CD4-positive, alpha-beta memory T cell (primary cell): ENCODE measurements around the gene NOTCH3. TPM values are rescaled to one million over a fixed set of nuclear protein-coding genes. Genes with fewer than 3 reads are reported as not detected.
A peak's percentile ranks its signal among the peaks of the same experiment; 100 is the strongest.

Experiments used
- CTCF ChIA-PET: fragments of 350-600 bp; sonication (Branson Sonifier 250); formaldehyde crosslinking; loops from one replicate; lab custom pipeline; 2021; ENCODE audit warnings: inconsistent platforms; ENCODE audit not compliant: partially characterized antibody; lab: Charles Lee
- POLR2A ChIA-PET: fragments of 350-600 bp; sonication (Branson Sonifier 250); formaldehyde crosslinking; loops from one replicate; lab custom pipeline; 2021; ENCODE audit not compliant: partially characterized antibody; lab: Charles Lee
- DNase-seq, 5 donors: peaks; one replicate each; pipeline versions ENCODE4 v3.0.0 to v3.0.0-alpha.2; 2020 to 2022; ENCODE audit warnings: mixed read lengths in 1 of 5
- H3K27ac ChIP-seq: one replicate; pipeline ENCODE4 v1.7.0; 2013; ENCODE audit warnings: low read depth, low read length
- H3K27me3 ChIP-seq: 2 replicates; pipeline ENCODE4 v1.7.0; 2013; ENCODE audit warnings: mild to moderate bottlenecking, low read length, moderate library complexity; ENCODE audit not compliant: insufficient read depth
- H3K36me3 ChIP-seq: 2 replicates; pipeline ENCODE4 v1.7.0; 2013; ENCODE audit warnings: mild to moderate bottlenecking, low read length, moderate library complexity; ENCODE audit not compliant: insufficient read depth
- H3K4me1 ChIP-seq: 2 replicates; pipeline ENCODE4 v1.7.0; 2013; ENCODE audit warnings: mild to moderate bottlenecking, low read length, moderate library complexity; ENCODE audit not compliant: insufficient read depth
- H3K4me3 ChIP-seq, 2 donors: one replicate each; pipeline ENCODE4 v1.7.0; 2013; ENCODE audit warnings: low read length in 2 of 2, mild to moderate bottlenecking in 1 of 2
- H3K9me3 ChIP-seq, 2 donors: one replicate each; pipeline ENCODE4 v1.7.0; 2013; ENCODE audit warnings: low read length in 2 of 2, control low read depth in 1 of 2; ENCODE audit not compliant: control insufficient read depth in 1 of 2
- H3K27ac Mint-ChIP-seq, 7 donors: one replicate each; pipeline ENCODE4 v1.8.0; 2020 to 2021; ENCODE audit warnings: mixed read lengths in 7 of 7, mild to moderate bottlenecking in 6 of 7, inconsistent platforms in 3 of 7, moderate library complexity in 3 of 7
- H3K27me3 Mint-ChIP-seq, 2 donors: one replicate each; pipeline ENCODE4 v1.8.0; 2020 to 2021; ENCODE audit warnings: mixed read lengths in 2 of 2
- H3K36me3 Mint-ChIP-seq, 2 donors: one replicate each; pipeline ENCODE4 v1.8.0; 2020 to 2021; ENCODE audit warnings: mixed read lengths in 2 of 2, inconsistent platforms in 1 of 2, mild to moderate bottlenecking in 1 of 2
- H3K4me1 Mint-ChIP-seq, 4 donors: one replicate each; pipeline ENCODE4 v1.8.0; 2020 to 2021; ENCODE audit warnings: mixed read lengths in 4 of 4, mild to moderate bottlenecking in 1 of 4
- H3K4me3 Mint-ChIP-seq, 8 donors: one replicate each; pipeline ENCODE4 v1.8.0; 2020 to 2021; ENCODE audit warnings: mixed read lengths in 8 of 8, mild to moderate bottlenecking in 7 of 8, moderate library complexity in 6 of 8, inconsistent platforms in 3 of 8
- H3K9me3 Mint-ChIP-seq, 8 donors: one replicate each; pipeline ENCODE4 v1.8.0; 2020 to 2021; ENCODE audit warnings: mixed read lengths in 8 of 8, mild to moderate bottlenecking in 5 of 8, inconsistent platforms in 3 of 8, moderate library complexity in 1 of 8
- intact Hi-C: fragments of 100-400 bp; cut with micrococcal nuclease; formaldehyde crosslinking; loops from one replicate; pipeline ENCODE4 v1.15.1; 2023
- polyA plus RNA-seq, 2 donors: library from polyadenylated mRNA; unstranded; fragments of 300-500 nt; fragmentation: Illumina TruSeq; gene quantifications; one replicate each; pipeline ENCODE4 v1.2.3, GENCODE V29; 2021
- total RNA-seq, 2 experiments: library from RNA; stranded (reverse); gene quantifications; one replicate each; pipeline ENCODE4 v1.2.3, GENCODE V29; 2021

NOTCH3 gene
- total and polyA plus RNA-seq, 4 experiments from 2014 or later: 0.14 to 0.23 TPM; not detected in 2

DNA sequence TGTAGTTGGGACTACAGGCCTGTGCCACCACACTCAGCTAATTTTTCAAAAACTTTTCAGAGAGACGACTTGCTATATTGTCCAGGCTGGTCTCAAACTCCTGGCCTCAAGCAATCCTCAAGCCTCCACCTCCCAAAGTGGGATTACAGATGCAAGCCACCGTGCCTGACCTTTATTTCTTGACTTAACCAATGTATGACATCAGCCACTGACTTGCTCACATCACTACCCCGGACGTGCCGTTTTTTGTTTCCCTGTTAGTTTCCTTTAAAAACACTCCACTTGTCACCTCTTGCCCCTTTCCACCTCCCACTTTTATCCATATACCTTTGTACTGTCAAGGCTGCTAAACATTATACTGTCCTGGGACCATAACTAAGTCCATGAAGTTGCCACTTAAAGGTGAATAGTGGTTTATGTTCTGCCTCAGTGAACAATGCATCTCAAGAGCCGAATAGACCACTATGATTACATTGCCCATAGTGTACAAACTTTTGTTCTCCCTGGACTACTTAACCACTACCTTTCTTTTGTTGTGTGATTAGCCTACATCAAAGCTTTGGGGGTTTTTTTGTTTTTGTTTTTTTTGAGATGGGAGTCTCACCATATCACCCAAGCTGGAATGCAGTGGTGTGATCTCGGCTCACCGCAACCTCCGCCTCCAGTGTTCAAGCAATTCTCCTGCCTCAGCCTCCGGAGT lies 33.8 kb upstream of the NOTCH3 start:
- intact Hi-C loops: no loop called here
- peaks cover 11% of the 10 kb centered on the region for H3K4me1 ChIP-seq
- peaks cover 18% of the 10 kb centered on the region for H3K36me3 ChIP-seq
- no peak overlapping the region for H3K27ac ChIP-seq
- Mint-ChIP-seq H3K27me3 (peaks cover 10 to 12% of the 10 kb centered on the region in 2 donors), H3K27ac (peak overlapping the region in 1 of 7 donors; percentile 20), H3K36me3 (peaks cover 26 to 27% of the 10 kb centered on the region in 2 donors), H3K4me3 (peak overlapping the region in 2 of 8 donors; percentile 0 to 6), H3K4me1 (peaks cover 5 to 24% (median 15%) of the 10 kb centered on the region in 4 donors), H3K9me3 (no peaks in the 10 kb centered on the region)
- H3K27me3 ChIP-seq: no peaks in the 10 kb centered on the region
- H3K4me3 ChIP-seq: no peak overlapping the region
- ChIA-PET POLR2A (no interaction called here), CTCF (no interaction called here)
- no peak for DNase-seq
- H3K9me3 ChIP-seq: no peaks in the 10 kb centered on the region

DNA sequence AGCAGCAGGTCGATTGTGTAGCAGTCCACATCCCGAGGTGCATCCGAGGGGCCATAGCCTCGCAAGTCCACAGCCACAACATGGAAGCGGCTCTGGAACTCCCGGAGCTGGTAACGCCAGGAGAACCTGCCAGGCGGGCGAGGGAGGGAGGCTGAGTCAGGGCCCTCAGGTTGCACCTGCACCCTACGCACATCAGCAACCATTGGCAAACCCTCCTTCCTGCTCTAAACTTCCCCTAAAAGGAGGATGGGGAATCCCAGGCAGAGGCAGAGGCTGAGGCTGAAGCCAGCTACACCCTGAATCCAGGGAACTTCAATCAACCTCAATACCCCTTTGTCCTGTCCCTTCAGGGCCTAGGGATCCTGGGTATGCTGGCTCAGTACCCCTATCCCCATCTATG lies 30.5 kb upstream of the NOTCH3 start:
- Mint-ChIP-seq H3K36me3 (peaks cover 10 to 11% of the 10 kb centered on the region in 2 donors), H3K4me1 (peaks cover 5 to 24% (median 15%) of the 10 kb centered on the region in 4 donors), H3K27me3 (peaks cover 15 to 17% of the 10 kb centered on the region in 2 donors), H3K27ac (no peak overlapping the region), H3K9me3 (no peaks in the 10 kb centered on the region), H3K4me3 (peak overlapping the region in 3 of 8 donors; percentile 22 to 63 (median 49))
- intact Hi-C loops: no loop called here
- peaks cover 4% of the 10 kb centered on the region for H3K36me3 ChIP-seq
- CTCF ChIA-PET: interaction anchor here (1.5 kb wide), 1 partner anchor 13 kb away, joined by 3 read pairs; no protein-coding TSS in a partner anchor
- no peaks in the 10 kb centered on the region for H3K9me3 ChIP-seq
- no peak overlapping the region for H3K4me3 ChIP-seq
- no peak for DNase-seq
- H3K27me3 ChIP-seq: no peaks in the 10 kb centered on the region
- POLR2A ChIA-PET: no interaction called here
- H3K27ac ChIP-seq: no peak overlapping the region
- peaks cover 11% of the 10 kb centered on the region for H3K4me1 ChIP-seq

GRCh38 chr19:15227261-15227660 lies 26.5 kb upstream of the NOTCH3 start:
- CTCF ChIA-PET: interaction anchor here (0.8 kb wide), 1 partner anchor 192 kb away, joined by 3 read pairs; no protein-coding TSS in a partner anchor
- Mint-ChIP-seq H3K4me3 (no peak overlapping the region), H3K27me3 (peaks cover 18 to 26% of the 10 kb centered on the region in 2 donors), H3K36me3 (no peaks in the 10 kb centered on the region), H3K4me1 (peaks cover 5 to 20% (median 16%) of the 10 kb centered on the region in 4 donors), H3K27ac (no peak overlapping the region), H3K9me3 (peaks cover 0 to 2% (median 0%) of the 10 kb centered on the region in 8 donors)
- Histone ChIP-seq H3K9me3 (no peaks in the 10 kb centered on the region), H3K4me3 (no peak overlapping the region), H3K4me1 (peaks cover 27% of the 10 kb centered on the region), H3K27ac (no peak overlapping the region), H3K36me3 (no peaks in the 10 kb centered on the region), H3K27me3 (no peaks in the 10 kb centered on the region)
- no peak for DNase-seq
- intact Hi-C loops: no loop called here
- POLR2A ChIA-PET: no interaction called here

GRCh38 chr19:15225760-15226159 lies 25.0 kb upstream of the NOTCH3 start:
- peaks cover 19% of the 10 kb centered on the region for H3K4me1 ChIP-seq
- ChIA-PET POLR2A (no interaction called here), CTCF (interaction anchor here (0.6 kb wide), 1 partner anchor 9 kb away, joined by 5 read pairs; no protein-coding TSS in a partner anchor)
- H3K4me3 ChIP-seq: no peak overlapping the region
- no peaks in the 10 kb centered on the region for H3K27me3 ChIP-seq
- Mint-ChIP-seq H3K36me3 (no peaks in the 10 kb centered on the region), H3K9me3 (peaks cover 0 to 6% (median 0%) of the 10 kb centered on the region in 8 donors), H3K4me3 (no peak overlapping the region), H3K27me3 (peaks cover 16 to 20% of the 10 kb centered on the region in 2 donors), H3K27ac (no peak overlapping the region), H3K4me1 (peaks cover 5 to 18% (median 14%) of the 10 kb centered on the region in 4 donors)
- H3K9me3 ChIP-seq: no peaks in the 10 kb centered on the region
- no peak overlapping the region for H3K27ac ChIP-seq
- intact Hi-C loops: no loop called here
- H3K36me3 ChIP-seq: no peaks in the 10 kb centered on the region
- DNase-seq: no peak

DNA sequence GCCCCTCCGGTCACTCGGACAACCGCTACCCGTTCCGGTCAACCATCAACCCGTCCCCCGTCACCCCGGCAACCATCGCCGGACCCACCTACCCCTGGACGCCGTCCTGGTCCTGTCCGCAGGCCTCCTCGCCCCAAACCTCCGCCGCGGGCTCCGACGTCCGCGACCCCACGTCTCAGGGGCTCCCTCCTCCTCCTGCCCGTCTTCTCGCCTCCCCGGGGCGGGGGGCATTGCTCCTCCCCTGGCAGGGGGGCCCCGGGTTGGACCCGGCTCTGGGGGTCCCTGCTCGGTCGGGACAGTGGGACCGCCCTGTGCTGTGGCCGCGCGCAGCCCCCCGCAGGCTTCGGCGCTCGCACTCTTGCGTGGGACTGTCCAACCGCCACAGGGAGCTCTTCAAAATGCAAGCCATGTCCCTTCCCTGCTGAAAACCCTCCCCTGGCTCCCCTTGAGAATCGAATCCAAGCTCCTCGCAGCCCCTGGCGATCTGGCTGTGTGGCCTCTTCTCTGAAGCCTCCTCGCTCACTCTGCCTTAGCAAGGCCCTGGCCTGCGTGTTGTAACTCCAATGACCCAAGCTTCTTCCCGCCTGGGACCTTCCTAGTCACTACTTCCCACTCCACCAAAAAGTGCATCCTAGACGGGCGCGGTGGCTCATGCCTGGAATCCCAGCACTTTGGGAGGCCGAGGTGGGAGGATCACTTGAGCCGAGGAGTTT lies 23.0 kb upstream of the NOTCH3 start:
- intact Hi-C loops: no loop called here

GRCh38 chr19:15222738-15223648 lies 22.2 kb upstream of the NOTCH3 start:
- no peaks in the 10 kb centered on the region for H3K27me3 ChIP-seq
- peak overlapping the region; percentile 51 to 86 (median 82) for H3K4me3 Mint-ChIP-seq
- H3K27me3 Mint-ChIP-seq: peaks cover 16 to 21% of the 10 kb centered on the region in 2 donors
- H3K4me1 Mint-ChIP-seq: peaks cover 5 to 18% (median 13%) of the 10 kb centered on the region in 4 donors
- CTCF ChIA-PET: no interaction called here
- H3K9me3 ChIP-seq: no peaks in the 10 kb centered on the region
- DNase-seq: peak; percentile 61 to 78 (median 70)
- POLR2A ChIA-PET: no interaction called here
- no peaks in the 10 kb centered on the region for H3K36me3 Mint-ChIP-seq
- H3K9me3 Mint-ChIP-seq: peaks cover 0 to 6% (median 0%) of the 10 kb centered on the region in 8 donors
- H3K27ac Mint-ChIP-seq: peak overlapping the region; percentile 2 to 78 (median 55)
- peaks cover 19% of the 10 kb centered on the region for H3K4me1 ChIP-seq
- intact Hi-C loops: no loop called here
- H3K4me3 ChIP-seq: peak overlapping the region in 1 of 2 donors; percentile 49
- H3K36me3 ChIP-seq: no peaks in the 10 kb centered on the region
- H3K27ac ChIP-seq: no peak overlapping the region

More for the DNA sequence above, 23.0 kb upstream of the NOTCH3 start:
- H3K36me3 Mint-ChIP-seq: no peaks in the 10 kb centered on the region
- H3K36me3 ChIP-seq: no peaks in the 10 kb centered on the region
- peak overlapping the region in 1 of 2 donors; percentile 49 for H3K4me3 ChIP-seq
- peaks cover 19% of the 10 kb centered on the region for H3K4me1 ChIP-seq
- H3K9me3 Mint-ChIP-seq: peaks cover 0 to 6% (median 0%) of the 10 kb centered on the region in 8 donors
- ChIA-PET POLR2A (no interaction called here), CTCF (no interaction called here)
- peaks cover 5 to 18% (median 13%) of the 10 kb centered on the region in 4 donors for H3K4me1 Mint-ChIP-seq
- DNase-seq: no peak
- no peak overlapping the region for H3K27ac ChIP-seq
- no peaks in the 10 kb centered on the region for H3K9me3 ChIP-seq
- peak overlapping the region in 5 of 7 donors; percentile 55 to 78 (median 67) for H3K27ac Mint-ChIP-seq
- peaks cover 16 to 21% of the 10 kb centered on the region in 2 donors for H3K27me3 Mint-ChIP-seq
- peak overlapping the region; percentile 46 to 86 (median 82) for H3K4me3 Mint-ChIP-seq
- no peaks in the 10 kb centered on the region for H3K27me3 ChIP-seq
